ENCODE results near the gene FMNL1.
"Not testable (repeated sequence)": the region's sequence is repeated elsewhere in the genome, so short reads cannot be mapped to it uniquely, and the experiment has no call there.

The FMNL1 gene

GRCh38 chr17:45221081-45222013, at the start of gene FMNL1:
Gene FMNL1 (plus strand): TSS chr17:45221885. CDS start chr17:45222125, 240 bp downstream.
- no peak for DNase-seq

- DNase-seq = no peak
These were observed 49.5 kb upstream of the FMNL1 start for GRCh38 chr17:45172232-45172540.

GRCh38 chr17:45172541-45173286, 49.0 kb upstream of the FMNL1 start:
- peak; percentile 24 to 33 for DNase-seq

- no peak for DNase-seq
These were observed 45.9 kb upstream of the FMNL1 start for GRCh38 chr17:45175759-45176115.

- no peak for DNase-seq
These were observed 44.1 kb upstream of the FMNL1 start for GRCh38 chr17:45177563-45177962.

- no peak for DNase-seq
These were observed 37.5 kb upstream of the FMNL1 start for GRCh38 chr17:45184144-45184543.

GRCh38 chr17:45186801-45187354, 34.8 kb upstream of the FMNL1 start:
- DNase-seq = no peak

GRCh38 chr17:45189009-45189408, 32.7 kb upstream of the FMNL1 start:
- DNase-seq = no peak

- DNase-seq = no peak
These were observed 31.0 kb upstream of the FMNL1 start for GRCh38 chr17:45190503-45191255.

- DNase-seq = no peak
These were observed 26.3 kb upstream of the FMNL1 start for GRCh38 chr17:45195424-45195823.

GRCh38 chr17:45197108-45197507, 24.6 kb upstream of the FMNL1 start:
- no peak for DNase-seq

GRCh38 chr17:45197555-45198334, 23.9 kb upstream of the FMNL1 start:
- DNase-seq = peak; percentile 84 to 85

GRCh38 chr17:45200701-45201100, 21.0 kb upstream of the FMNL1 start:
- DNase-seq = no peak

GRCh38 chr17:45201457-45201856, 20.2 kb upstream of the FMNL1 start:
- DNase-seq = no peak

GRCh38 chr17:45201880-45202279, 19.8 kb upstream of the FMNL1 start:
- DNase-seq = not testable (repeated sequence)

- peak; percentile 85 to 89 for DNase-seq
These were observed 2.6 kb upstream of the FMNL1 start for GRCh38 chr17:45218895-45219661.

GRCh38 chr17:45220079-45220478, 1.6 kb upstream of the FMNL1 start:
- DNase-seq = no peak

- DNase-seq = no peak
These were observed 266 bp downstream of the FMNL1 start for GRCh38 chr17:45222014-45222288.

GRCh38 chr17:45222289-45222995, 757 bp downstream of the FMNL1 start:
- DNase-seq = peak in 1 of 2 experiments; percentile 43

- DNase-seq = no peak
These were observed 1.4 kb downstream of the FMNL1 start for GRCh38 chr17:45222996-45223538.
